Liver (tissue), 9 donors: ENCODE results near the gene NME8. TPM values are rescaled to one million over a fixed set of nuclear protein-coding genes. Genes with fewer than 3 reads are reported as not detected.
A peak's percentile ranks its signal among the peaks of the same experiment; 100 is the strongest.

Source experiments
- DNase-seq: peaks from one replicate; pipeline ENCODE4 v3.0.0-alpha.2; 2017; ENCODE audit warnings: low spot score
- H3K27ac ChIP-seq, 2 donors: one replicate each; pipeline ENCODE4 v1.7.0; 2013; ENCODE audit warnings: inconsistent platforms in 2 of 2, low read length in 2 of 2, control low read depth in 1 of 2, low read depth in 1 of 2, mild to moderate bottlenecking in 1 of 2
- H3K27me3 ChIP-seq, 4 donors: one replicate each; pipeline versions ENCODE4 v1.6.1 to v1.7.0; 2013; ENCODE audit warnings: low read length in 3 of 4, inconsistent platforms in 1 of 4, mild to moderate bottlenecking in 1 of 4, moderate library complexity in 1 of 4; ENCODE audit not compliant: control insufficient read depth in 4 of 4, insufficient read depth in 4 of 4
- H3K36me3 ChIP-seq, 4 donors: one replicate each; pipeline versions ENCODE4 v1.6.1 to v1.7.0; 2013; ENCODE audit warnings: low read length in 3 of 4, mild to moderate bottlenecking in 3 of 4, low read depth in 1 of 4, moderate library complexity in 1 of 4; ENCODE audit not compliant: control insufficient read depth in 4 of 4, insufficient read depth in 3 of 4
- H3K4me1 ChIP-seq, 4 donors: one replicate each; pipeline versions ENCODE4 v1.6.1 to v1.7.0; 2013; ENCODE audit warnings: low read length in 3 of 4, mild to moderate bottlenecking in 3 of 4, moderate library complexity in 1 of 4; ENCODE audit not compliant: control insufficient read depth in 4 of 4, insufficient read depth in 4 of 4
- H3K4me3 ChIP-seq, 3 donors: one replicate each; pipeline versions ENCODE4 v1.6.1 to v1.7.0; 2013; ENCODE audit warnings: low read length in 3 of 3, control low read depth in 1 of 3, low read depth in 1 of 3, mild to moderate bottlenecking in 1 of 3
- H3K9ac ChIP-seq, 2 donors: one replicate each; pipeline ENCODE4 v1.7.0; 2013; ENCODE audit warnings: low read length in 2 of 2, mild to moderate bottlenecking in 2 of 2, moderate library complexity in 2 of 2, control low read depth in 1 of 2, low read depth in 1 of 2
- H3K9me3 ChIP-seq, 4 donors: one replicate each; pipeline versions ENCODE4 v1.6.1 to v1.7.0; 2013; ENCODE audit warnings: low read length in 3 of 4; ENCODE audit not compliant: control insufficient read depth in 4 of 4
- ATF3 ChIP-seq: IDR thresholded peaks from 2 replicates; pipeline ENCODE4 v1.6.1; 2016; ENCODE audit warnings: antibody characterized with exemption
- EGR1 ChIP-seq, 2 donors: IDR thresholded peaks; 2 replicates each; pipeline ENCODE4 v1.6.1; 2016 to 2018; ENCODE audit warnings: antibody characterized with exemption in 2 of 2, low read depth in 2 of 2
- FOXA1 ChIP-seq: IDR thresholded peaks from 2 replicates; pipeline ENCODE4 v1.6.1; 2016; ENCODE audit warnings: antibody characterized with exemption
- FOXA2 ChIP-seq: IDR thresholded peaks from 2 replicates; pipeline ENCODE4 v1.6.1; 2016; ENCODE audit warnings: antibody characterized with exemption
- GABPA ChIP-seq, 2 donors: IDR thresholded peaks in 1 of 2; conservative IDR thresholded peaks in 1 of 2; 2 replicates each; pipeline ENCODE4 v1.6.1; 2016; ENCODE audit warnings: antibody characterized with exemption in 2 of 2, mild to moderate bottlenecking in 1 of 2, moderate library complexity in 1 of 2
- HNF4A ChIP-seq, 2 donors: conservative IDR thresholded peaks; 2 replicates each; pipeline ENCODE4 v1.6.1; 2016; ENCODE audit warnings: antibody characterized with exemption in 2 of 2, mild to moderate bottlenecking in 2 of 2
- HNF4G ChIP-seq: IDR thresholded peaks from 2 replicates; pipeline ENCODE4 v1.6.1; 2016; ENCODE audit warnings: antibody characterized with exemption
- JUND ChIP-seq, 2 donors: IDR thresholded peaks; 2 replicates each; pipeline ENCODE4 v1.6.1; 2016; ENCODE audit warnings: antibody characterized with exemption in 2 of 2
- NR2F2 ChIP-seq: IDR thresholded peaks from 2 replicates; pipeline ENCODE4 v1.6.1; 2016; ENCODE audit warnings: antibody characterized with exemption
- RAD21 ChIP-seq, 2 donors: IDR thresholded peaks; 2 replicates each; pipeline ENCODE4 v1.6.1; 2016; ENCODE audit warnings: antibody characterized with exemption in 2 of 2, mild to moderate bottlenecking in 2 of 2
- RXRA ChIP-seq, 2 donors: IDR thresholded peaks; 2 replicates each; pipeline ENCODE4 v1.6.1; 2017 to 2018; ENCODE audit warnings: antibody characterized with exemption in 2 of 2, mild to moderate bottlenecking in 1 of 2
- SP1 ChIP-seq: IDR thresholded peaks from 2 replicates; pipeline ENCODE4 v1.6.1; 2018; ENCODE audit warnings: antibody characterized with exemption, mild to moderate bottlenecking
- TAF1 ChIP-seq: conservative IDR thresholded peaks from 2 replicates; pipeline ENCODE4 v1.6.1; 2016; ENCODE audit warnings: antibody characterized with exemption, mild to moderate bottlenecking
- YY1 ChIP-seq: IDR thresholded peaks from 2 replicates; pipeline ENCODE4 v1.6.1; 2016; ENCODE audit warnings: antibody characterized with exemption, mild to moderate bottlenecking
- WGBS: extraction: QIAGEN DNeasy Blood & Tissue Kit; methylation state at CpG from one replicate; pipeline ENCODE4 v1.1.7; 2013; 5-methylcytosine and 5-hydroxymethylcytosine counted together
- polyA plus RNA-seq, 2 donors: library from polyadenylated mRNA; stranded (reverse) in 1 of 2; unstranded in 1 of 2; fragments of 200-250 nt in 1 of 2; fragments of >200 nt in 1 of 2; fragmentation: Nextera tagmentation in 1 of 2; extraction: Ambion mirVana in 1 of 2; gene quantifications; one replicate each; pipeline versions ENCODE4 v1.2.1 to v1.2.3, GENCODE V29; 2013 to 2015
- total RNA-seq, 2 donors: library from RNA; depleted of rRNA; stranded (reverse); fragments of >200 nt; gene quantifications; one replicate each; pipeline ENCODE4 v1.2.3, GENCODE V29; 2014
- TF ChIP-seq, protein P1 (sequence below): IDR thresholded peaks from 2 replicates; pipeline ENCODE4 v1.6.1; 2016; ENCODE audit warnings: antibody characterized with exemption
- TF ChIP-seq, protein P2 (sequence below): fragments of 150-350 bp; IDR thresholded peaks from 2 replicates; pipeline ENCODE4 v1.5.1; 2017; ENCODE audit warnings: improper control_type of control experiment, low read depth, low read length; ENCODE audit not compliant: missing input control
- TF ChIP-seq, protein P3 (sequence below): IDR thresholded peaks from 2 replicates; pipeline ENCODE4 v1.6.1; 2016; ENCODE audit warnings: antibody characterized with exemption, mild to moderate bottlenecking
- TF ChIP-seq, protein P4 (sequence below): IDR thresholded peaks from 2 replicates; pipeline ENCODE4 v1.6.1; 2016; ENCODE audit warnings: antibody characterized with exemption
- donor health status: healthy.
- donor health status: healthy.
- donor health status: healthy.
- donor health status: healthy.
- donor health status: healthy.

Gene NME8
- total and polyA plus RNA-seq, 4 donors = 0.08 to 0.09 TPM; not detected in 2

DNA sequence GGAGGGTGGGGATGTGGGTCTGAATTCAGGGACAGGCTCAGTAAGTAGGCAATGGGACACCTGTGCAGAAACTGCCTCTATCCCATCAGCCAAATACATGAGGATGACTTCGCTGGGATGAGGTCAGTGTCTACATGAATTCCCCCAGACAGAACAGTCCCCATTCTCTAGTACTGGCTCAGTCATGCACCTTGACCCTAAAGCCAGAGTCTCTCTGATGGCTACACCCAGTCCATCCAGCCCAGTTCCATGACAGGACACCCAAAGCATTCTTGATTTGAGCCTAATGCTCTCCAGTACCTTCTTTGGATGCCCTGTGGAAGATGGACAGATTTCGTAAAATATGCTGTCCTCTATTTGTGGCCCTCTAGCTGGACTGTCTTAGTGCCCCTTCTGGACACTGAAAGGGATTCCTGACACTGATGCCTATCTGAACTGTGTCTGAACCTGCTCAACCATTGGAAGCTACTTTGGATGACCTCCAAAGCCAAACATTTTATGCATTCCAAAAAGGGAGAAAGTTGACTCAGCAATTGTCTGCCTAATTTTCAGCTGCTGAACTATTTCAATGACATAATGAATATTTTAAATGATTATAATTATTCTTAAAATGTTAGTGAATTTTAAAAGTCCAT is 53.6 kb downstream of the NME8 start:
- no peak for DNase-seq
- no peak overlapping the region for H3K27ac ChIP-seq
- no peak overlapping the region for H3K4me3 ChIP-seq
- no peak overlapping the region for H3K9ac ChIP-seq
- peaks cover 3 to 11% (median 7%) of the 10 kb centered on the region in 4 donors for H3K4me1 ChIP-seq
- 82% methylated on average over 2 of the region's 2 CpGs for WGBS
- no peaks in the 10 kb centered on the region for H3K27me3 ChIP-seq
- no peaks in the 10 kb centered on the region for H3K36me3 ChIP-seq
- H3K9me3 ChIP-seq = no peaks in the 10 kb centered on the region
- peak; percentile 53 to 85 for TF ChIP-seq HNF4A (conservative IDR thresholded peaks at IDR 0.05)
- TF ChIP-seq RAD21 (IDR thresholded peaks at IDR 0.05) = peak in 1 of 2 donors; percentile 23
- TF ChIP-seq FOXA2 = no peak
- peak; percentile 30 for TF ChIP-seq YY1
- peak; percentile 89 to 90 for TF ChIP-seq RXRA (IDR thresholded peaks at IDR 0.05)

DNA sequence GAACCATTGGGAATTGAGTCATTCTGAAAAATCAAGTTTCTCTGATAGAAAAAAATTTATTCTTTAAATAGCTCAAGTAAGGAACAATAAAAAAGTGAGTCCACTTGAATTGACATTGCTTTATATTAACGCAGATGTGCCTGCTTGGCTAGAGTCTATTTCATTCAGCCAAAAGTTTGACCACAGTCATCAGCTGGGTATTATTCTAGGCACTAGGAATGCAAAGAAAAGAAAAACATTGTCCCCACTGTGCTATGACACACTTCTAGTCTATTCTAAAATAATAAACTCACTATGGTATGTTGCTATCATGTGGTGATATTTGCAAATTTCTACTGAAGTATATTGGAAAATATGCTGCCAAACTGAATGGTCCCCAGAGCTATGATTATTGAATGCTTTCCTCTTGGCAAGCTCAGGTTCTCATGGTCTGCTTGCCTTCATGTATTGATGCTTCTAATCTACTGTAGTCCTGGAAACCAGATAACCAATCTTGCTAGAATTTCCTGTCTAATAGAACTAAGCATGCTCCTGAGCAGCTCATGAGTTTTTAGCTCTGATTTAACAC is 59.9 kb downstream of the NME8 start:
- 96% methylated on average over 1 of the region's 1 CpG for WGBS
- Histone ChIP-seq H3K9ac (no peak overlapping the region), H3K27ac (no peak overlapping the region), H3K27me3 (no peaks in the 10 kb centered on the region), H3K4me1 (no peaks in the 10 kb centered on the region), H3K36me3 (no peaks in the 10 kb centered on the region), H3K9me3 (no peaks in the 10 kb centered on the region), H3K4me3 (no peak overlapping the region)
- DNase-seq = no peak
- no peak for TF ChIP-seq HNF4G
- no peak for TF ChIP-seq FOXA1
- no peak for TF ChIP-seq RXRA (IDR thresholded peaks at IDR 0.05)
- TF ChIP-seq NR2F2 = no peak
- no peak for TF ChIP-seq YY1
- TF ChIP-seq FOXA2 = no peak
- no peak for TF ChIP-seq ATF3

DNA sequence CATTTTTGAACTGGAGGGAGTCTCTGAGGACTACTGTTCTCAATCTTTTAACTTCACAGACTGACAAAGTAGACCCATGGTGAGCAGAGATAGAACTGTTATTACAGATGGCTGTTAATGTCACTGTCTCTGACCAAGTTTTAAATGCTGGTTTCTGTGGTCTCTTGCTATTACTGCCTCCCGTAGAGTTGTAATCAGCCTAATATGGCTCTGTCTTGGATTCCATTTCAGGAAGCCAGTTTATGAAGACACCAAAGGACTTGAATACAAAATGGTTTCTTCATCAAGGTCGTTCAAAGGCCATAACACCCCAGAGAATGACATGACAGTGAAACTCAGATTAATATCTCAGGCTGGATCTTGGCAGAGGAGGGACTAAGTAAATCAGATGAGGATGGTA is 64.4 kb downstream of the NME8 start:
- no peak for DNase-seq
- H3K9ac ChIP-seq = no peak overlapping the region
- no peak for TF ChIP-seq RAD21 (IDR thresholded peaks at IDR 0.05)
- TF ChIP-seq HNF4A (conservative IDR thresholded peaks at IDR 0.05) = no peak
- TF ChIP-seq, protein P1, sequence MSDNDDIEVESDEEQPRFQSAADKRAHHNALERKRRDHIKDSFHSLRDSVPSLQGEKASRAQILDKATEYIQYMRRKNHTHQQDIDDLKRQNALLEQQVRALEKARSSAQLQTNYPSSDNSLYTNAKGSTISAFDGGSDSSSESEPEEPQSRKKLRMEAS = no peak
- TF ChIP-seq FOXA1 = no peak
- no peak for TF ChIP-seq RXRA (IDR thresholded peaks at IDR 0.05)
- TF ChIP-seq, protein P2, sequence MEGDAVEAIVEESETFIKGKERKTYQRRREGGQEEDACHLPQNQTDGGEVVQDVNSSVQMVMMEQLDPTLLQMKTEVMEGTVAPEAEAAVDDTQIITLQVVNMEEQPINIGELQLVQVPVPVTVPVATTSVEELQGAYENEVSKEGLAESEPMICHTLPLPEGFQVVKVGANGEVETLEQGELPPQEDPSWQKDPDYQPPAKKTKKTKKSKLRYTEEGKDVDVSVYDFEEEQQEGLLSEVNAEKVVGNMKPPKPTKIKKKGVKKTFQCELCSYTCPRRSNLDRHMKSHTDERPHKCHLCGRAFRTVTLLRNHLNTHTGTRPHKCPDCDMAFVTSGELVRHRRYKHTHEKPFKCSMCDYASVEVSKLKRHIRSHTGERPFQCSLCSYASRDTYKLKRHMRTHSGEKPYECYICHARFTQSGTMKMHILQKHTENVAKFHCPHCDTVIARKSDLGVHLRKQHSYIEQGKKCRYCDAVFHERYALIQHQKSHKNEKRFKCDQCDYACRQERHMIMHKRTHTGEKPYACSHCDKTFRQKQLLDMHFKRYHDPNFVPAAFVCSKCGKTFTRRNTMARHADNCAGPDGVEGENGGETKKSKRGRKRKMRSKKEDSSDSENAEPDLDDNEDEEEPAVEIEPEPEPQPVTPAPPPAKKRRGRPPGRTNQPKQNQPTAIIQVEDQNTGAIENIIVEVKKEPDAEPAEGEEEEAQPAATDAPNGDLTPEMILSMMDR = no peak
- TF ChIP-seq, protein P3, sequence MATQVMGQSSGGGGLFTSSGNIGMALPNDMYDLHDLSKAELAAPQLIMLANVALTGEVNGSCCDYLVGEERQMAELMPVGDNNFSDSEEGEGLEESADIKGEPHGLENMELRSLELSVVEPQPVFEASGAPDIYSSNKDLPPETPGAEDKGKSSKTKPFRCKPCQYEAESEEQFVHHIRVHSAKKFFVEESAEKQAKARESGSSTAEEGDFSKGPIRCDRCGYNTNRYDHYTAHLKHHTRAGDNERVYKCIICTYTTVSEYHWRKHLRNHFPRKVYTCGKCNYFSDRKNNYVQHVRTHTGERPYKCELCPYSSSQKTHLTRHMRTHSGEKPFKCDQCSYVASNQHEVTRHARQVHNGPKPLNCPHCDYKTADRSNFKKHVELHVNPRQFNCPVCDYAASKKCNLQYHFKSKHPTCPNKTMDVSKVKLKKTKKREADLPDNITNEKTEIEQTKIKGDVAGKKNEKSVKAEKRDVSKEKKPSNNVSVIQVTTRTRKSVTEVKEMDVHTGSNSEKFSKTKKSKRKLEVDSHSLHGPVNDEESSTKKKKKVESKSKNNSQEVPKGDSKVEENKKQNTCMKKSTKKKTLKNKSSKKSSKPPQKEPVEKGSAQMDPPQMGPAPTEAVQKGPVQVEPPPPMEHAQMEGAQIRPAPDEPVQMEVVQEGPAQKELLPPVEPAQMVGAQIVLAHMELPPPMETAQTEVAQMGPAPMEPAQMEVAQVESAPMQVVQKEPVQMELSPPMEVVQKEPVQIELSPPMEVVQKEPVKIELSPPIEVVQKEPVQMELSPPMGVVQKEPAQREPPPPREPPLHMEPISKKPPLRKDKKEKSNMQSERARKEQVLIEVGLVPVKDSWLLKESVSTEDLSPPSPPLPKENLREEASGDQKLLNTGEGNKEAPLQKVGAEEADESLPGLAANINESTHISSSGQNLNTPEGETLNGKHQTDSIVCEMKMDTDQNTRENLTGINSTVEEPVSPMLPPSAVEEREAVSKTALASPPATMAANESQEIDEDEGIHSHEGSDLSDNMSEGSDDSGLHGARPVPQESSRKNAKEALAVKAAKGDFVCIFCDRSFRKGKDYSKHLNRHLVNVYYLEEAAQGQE = no peak
- TF ChIP-seq GABPA (IDR thresholded peaks at IDR 0.05 in 1 of 2, conservative IDR thresholded peaks at IDR 0.05 in 1 of 2) = no peak
- no peak for TF ChIP-seq HNF4G
- no peak for TF ChIP-seq EGR1 (IDR thresholded peaks at IDR 0.05; ENCODE audit: low read depth in 2 of 2)
- TF ChIP-seq JUND (IDR thresholded peaks at IDR 0.05) = no peak
- no peak for TF ChIP-seq NR2F2
- no peak for TF ChIP-seq TAF1
- no peak for TF ChIP-seq FOXA2
- TF ChIP-seq, protein P4, sequence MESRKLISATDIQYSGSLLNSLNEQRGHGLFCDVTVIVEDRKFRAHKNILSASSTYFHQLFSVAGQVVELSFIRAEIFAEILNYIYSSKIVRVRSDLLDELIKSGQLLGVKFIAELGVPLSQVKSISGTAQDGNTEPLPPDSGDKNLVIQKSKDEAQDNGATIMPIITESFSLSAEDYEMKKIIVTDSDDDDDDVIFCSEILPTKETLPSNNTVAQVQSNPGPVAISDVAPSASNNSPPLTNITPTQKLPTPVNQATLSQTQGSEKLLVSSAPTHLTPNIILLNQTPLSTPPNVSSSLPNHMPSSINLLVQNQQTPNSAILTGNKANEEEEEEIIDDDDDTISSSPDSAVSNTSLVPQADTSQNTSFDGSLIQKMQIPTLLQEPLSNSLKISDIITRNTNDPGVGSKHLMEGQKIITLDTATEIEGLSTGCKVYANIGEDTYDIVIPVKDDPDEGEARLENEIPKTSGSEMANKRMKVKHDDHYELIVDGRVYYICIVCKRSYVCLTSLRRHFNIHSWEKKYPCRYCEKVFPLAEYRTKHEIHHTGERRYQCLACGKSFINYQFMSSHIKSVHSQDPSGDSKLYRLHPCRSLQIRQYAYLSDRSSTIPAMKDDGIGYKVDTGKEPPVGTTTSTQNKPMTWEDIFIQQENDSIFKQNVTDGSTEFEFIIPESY = no peak
- TF ChIP-seq YY1 = no peak
- TF ChIP-seq SP1 = no peak
- no peak for TF ChIP-seq ATF3
- peaks cover 0 to 3% (median 0%) of the 10 kb centered on the region in 4 donors for H3K27me3 ChIP-seq
- 64% methylated on average over 2 of the region's 2 CpGs for WGBS
- no peaks in the 10 kb centered on the region for H3K9me3 ChIP-seq
- H3K27ac ChIP-seq = no peak overlapping the region
- H3K36me3 ChIP-seq = no peaks in the 10 kb centered on the region
- no peak overlapping the region for H3K4me3 ChIP-seq
- peaks cover 3 to 16% (median 11%) of the 10 kb centered on the region in 4 donors for H3K4me1 ChIP-seq
